ENCODE results near the gene NGDN. TPM values are rescaled to one million over a fixed set of nuclear protein-coding genes. Genes with fewer than 3 reads are reported as not detected.
"Not testable (repeated sequence)": the region's sequence is repeated elsewhere in the genome, so short reads cannot be mapped to it uniquely, and the experiment has no call there.

NGDN gene
- total and polyA plus RNA-seq, 2 donors (not counting 3 experiments of a cell fraction or from before 2014, with no cell fraction given) = 25.6 to 36.5 TPM

DNA sequence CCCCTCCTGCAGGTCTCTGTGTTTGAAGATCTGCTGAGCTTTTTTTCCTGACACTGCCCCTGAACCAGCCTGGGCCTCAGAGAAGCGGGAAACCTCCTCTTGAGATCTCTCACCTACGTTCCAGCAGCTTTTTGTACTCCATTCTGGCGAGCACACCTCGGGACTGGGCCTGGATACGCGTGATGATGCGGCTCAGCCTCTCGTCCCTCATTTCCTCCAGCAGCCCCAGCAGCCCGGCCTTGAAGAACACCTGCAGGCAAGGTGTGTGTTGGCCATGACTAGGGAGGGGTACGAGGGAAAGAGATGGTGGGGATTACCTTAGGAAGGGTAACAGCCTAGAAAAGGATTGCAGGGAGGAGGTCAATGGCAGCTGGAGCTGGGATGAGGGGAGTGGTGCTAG lies 44.3 kb upstream of the NGDN start:
- dilution Hi-C loops (cut with MboI; ENCODE audit: extremely low pct_ligation_motif_present, low sequenced_read_pairs) (no loop called here), intact Hi-C loops (cut with micrococcal nuclease) (no loop called here)
- CTCF ChIA-PET = interaction anchor here (1.3 kb wide), 1 partner anchor 45 kb away, joined by 3 read pairs; no protein-coding TSS in a partner anchor

DNA sequence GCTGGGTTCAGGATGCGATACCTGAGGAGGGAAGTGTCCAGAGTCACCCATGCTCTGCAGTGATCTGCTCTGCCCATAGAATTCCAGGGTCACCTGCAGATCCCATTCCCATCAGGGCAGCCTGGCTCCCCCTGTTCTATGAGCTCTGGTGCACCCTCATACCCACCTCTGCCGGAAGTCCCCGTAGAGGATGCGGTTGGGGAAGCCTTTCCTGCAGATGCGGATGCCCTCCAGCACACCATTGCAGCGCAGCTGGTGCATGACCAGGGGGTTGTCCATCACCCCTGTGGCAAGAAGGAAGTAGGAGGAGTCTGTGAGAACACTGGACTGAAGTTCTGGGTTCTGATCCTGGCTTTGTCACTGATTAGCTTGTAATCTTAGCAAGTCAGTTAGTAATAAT lies 43.7 kb upstream of the NGDN start:
- H3K36me3 ChIP-seq (ENCODE audit: control insufficient read depth in 2 of 2, extremely low read depth in 1 of 2, insufficient read depth in 2 of 2, low read length in 2 of 2); H3K4me1 ChIP-seq (ENCODE audit: control insufficient read depth, extremely low read depth, insufficient read depth, low read length); H3K4me2 ChIP-seq (ENCODE audit: insufficient read depth, low read length); POLR2A ChIA-PET; H3K27me3 ChIP-seq (ENCODE audit: control insufficient read depth in 2 of 2, insufficient read depth in 2 of 2, low read length in 2 of 2); H3K9me1 ChIP-seq (replicated peaks; ENCODE audit: control insufficient read depth, extremely low read depth, insufficient read depth, low read length); H3K9ac ChIP-seq (replicated peaks; ENCODE audit: extremely low read depth, insufficient read depth, low read length); FAIRE-seq; BruUV-seq (replicated peaks); intact Hi-C loops (cut with micrococcal nuclease); H2AFZ ChIP-seq (ENCODE audit: low read depth, low read length); H3K9me3 ChIP-seq (replicated peaks; ENCODE audit: control insufficient read depth, insufficient read depth, low read length); H3K27ac ChIP-seq (ENCODE audit: insufficient read depth, low read depth, low read length); dilution Hi-C loops (cut with MboI; ENCODE audit: extremely low pct_ligation_motif_present, low sequenced_read_pairs); H4K20me1 ChIP-seq (replicated peaks; ENCODE audit: control insufficient read depth, extremely low read depth, insufficient read depth, low read length); H3K79me2 ChIP-seq (ENCODE audit: control insufficient read depth, insufficient read depth, low read length); DNase-seq (ENCODE audit: low read depth, low spot score); H3K4me3 ChIP-seq (replicated peaks in 1 of 3; ENCODE audit: insufficient read depth in 1 of 3, low read depth in 1 of 3, low read length in 3 of 3): not testable (repeated sequence)
- CTCF ChIA-PET = interaction anchor here (1.3 kb wide), 1 partner anchor 45 kb away, joined by 3 read pairs; no protein-coding TSS in a partner anchor

More for the DNA sequence above, 44.3 kb upstream of the NGDN start:
- H2AFZ ChIP-seq (ENCODE audit: low read depth, low read length) = no peak overlapping the region
- FAIRE-seq (no peak), DNase-seq (ENCODE audit: low read depth, low spot score) (no peak)
- H3K27me3 ChIP-seq (ENCODE audit: control insufficient read depth in 2 of 2, insufficient read depth in 2 of 2, low read length in 2 of 2) = no peaks in the 10 kb centered on the region
- H4K20me1 ChIP-seq (replicated peaks; ENCODE audit: control insufficient read depth, extremely low read depth, insufficient read depth, low read length) = no peaks in the 10 kb centered on the region
- H3K36me3 ChIP-seq (ENCODE audit: control insufficient read depth in 2 of 2, extremely low read depth in 1 of 2, insufficient read depth in 2 of 2, low read length in 2 of 2) = no peaks in the 10 kb centered on the region
- H3K9me3 ChIP-seq (replicated peaks; ENCODE audit: control insufficient read depth, insufficient read depth, low read length) = no peaks in the 10 kb centered on the region
- no peaks in the 10 kb centered on the region for H3K4me1 ChIP-seq (ENCODE audit: control insufficient read depth, extremely low read depth, insufficient read depth, low read length)
- H3K4me2 ChIP-seq (ENCODE audit: insufficient read depth, low read length) = no peak overlapping the region
- no TSS peak for BruUV-seq (replicated peaks)
- no peaks in the 10 kb centered on the region for H3K9me1 ChIP-seq (replicated peaks; ENCODE audit: control insufficient read depth, extremely low read depth, insufficient read depth, low read length)
- TF ChIP-seq FOS (IDR thresholded peaks at IDR 0.05; ENCODE audit: borderline replicate concordance, insufficient read depth, low read length) = no peak
- TF ChIP-seq EZH2 (IDR thresholded peaks at IDR 0.05; ENCODE audit: borderline replicate concordance, low read depth, low read length, severe bottlenecking) = no peak
- POLR2A ChIA-PET = no interaction called here
- H3K4me3 ChIP-seq (replicated peaks in 1 of 3; ENCODE audit: insufficient read depth in 1 of 3, low read depth in 1 of 3, low read length in 3 of 3) = no peak overlapping the region
- H3K79me2 ChIP-seq (ENCODE audit: control insufficient read depth, insufficient read depth, low read length) = no peaks in the 10 kb centered on the region
- no peak overlapping the region for H3K27ac ChIP-seq (ENCODE audit: insufficient read depth, low read depth, low read length)
- no peak overlapping the region for H3K9ac ChIP-seq (replicated peaks; ENCODE audit: extremely low read depth, insufficient read depth, low read length)
